HL-60/S4 (cell line): Measurements from ENCODE around the gene MEAK7.

Experiments
- in situ Hi-C: fragments of 300-500 bp; cut with MboI; formaldehyde crosslinking; loops from 2 replicates; pipeline ENCODE4 v1.14.3; 2022; ENCODE audit warnings: low sequenced_read_pairs

Gene MEAK7

DNA sequence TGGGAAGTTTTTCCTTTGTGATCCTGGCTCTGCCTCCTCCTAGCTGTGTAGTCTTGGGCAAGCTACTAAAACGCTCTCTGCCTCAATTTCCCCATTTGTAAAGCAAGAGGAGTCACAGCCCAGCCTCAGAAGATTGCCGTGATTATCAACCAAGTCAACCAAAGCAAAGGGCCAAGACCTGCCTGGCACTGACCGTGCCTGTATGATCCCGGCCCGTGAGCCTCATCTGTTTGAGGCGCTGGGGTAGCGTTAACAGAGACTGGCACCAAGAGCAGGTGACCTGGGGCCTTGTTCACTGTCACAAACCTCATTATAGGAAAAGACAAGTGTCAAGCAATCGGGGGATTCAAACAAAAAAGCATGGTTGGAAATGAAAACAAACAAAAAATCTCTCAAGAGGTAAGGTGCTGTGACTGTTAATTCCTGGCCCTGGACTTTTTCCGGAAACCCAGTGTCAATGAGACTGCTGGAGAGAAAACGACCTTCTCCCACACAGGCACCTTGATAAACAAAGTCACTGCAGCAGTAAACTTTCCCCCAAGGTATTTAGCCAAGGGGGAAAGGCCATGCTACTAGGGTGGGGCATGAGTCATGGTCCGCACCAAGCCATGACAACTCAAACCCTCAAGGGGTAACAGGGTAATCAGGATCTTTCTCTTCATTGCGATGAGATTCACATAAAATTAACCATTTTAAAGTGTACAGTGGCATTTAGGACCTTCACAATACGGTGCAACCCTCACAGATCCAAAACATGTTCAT, 5.4 kb downstream of the MEAK7 start:
- in situ Hi-C loops: loop anchor here (25.0 kb wide), 2 partner anchors 212 to 537 kb away; partner anchors contain the start of genes NECAB2, OSGIN1 and WFDC1

DNA sequence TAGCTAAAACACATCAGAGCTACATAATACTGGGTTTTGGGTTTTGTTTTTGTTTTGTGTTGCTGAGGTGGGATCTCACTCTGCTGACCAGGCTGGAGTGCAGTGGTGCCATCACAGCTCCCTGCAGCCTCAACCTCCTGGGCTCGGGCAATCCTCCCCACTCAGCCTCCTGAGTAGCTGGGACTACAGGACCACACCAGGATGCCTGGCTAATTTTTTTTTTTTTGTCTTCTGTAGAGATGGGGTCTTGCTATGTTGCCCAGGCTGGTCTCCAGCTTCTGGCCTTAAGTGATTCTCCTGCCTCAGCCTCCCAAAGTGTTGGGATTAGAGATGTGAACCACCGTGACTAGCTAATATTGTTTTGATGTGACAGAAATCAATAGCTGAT, 6.2 kb downstream of the MEAK7 start:
- in situ Hi-C loops: loop anchor here (25.0 kb wide), 2 partner anchors 211 to 536 kb away; partner anchors contain the start of genes NECAB2, OSGIN1 and WFDC1

DNA sequence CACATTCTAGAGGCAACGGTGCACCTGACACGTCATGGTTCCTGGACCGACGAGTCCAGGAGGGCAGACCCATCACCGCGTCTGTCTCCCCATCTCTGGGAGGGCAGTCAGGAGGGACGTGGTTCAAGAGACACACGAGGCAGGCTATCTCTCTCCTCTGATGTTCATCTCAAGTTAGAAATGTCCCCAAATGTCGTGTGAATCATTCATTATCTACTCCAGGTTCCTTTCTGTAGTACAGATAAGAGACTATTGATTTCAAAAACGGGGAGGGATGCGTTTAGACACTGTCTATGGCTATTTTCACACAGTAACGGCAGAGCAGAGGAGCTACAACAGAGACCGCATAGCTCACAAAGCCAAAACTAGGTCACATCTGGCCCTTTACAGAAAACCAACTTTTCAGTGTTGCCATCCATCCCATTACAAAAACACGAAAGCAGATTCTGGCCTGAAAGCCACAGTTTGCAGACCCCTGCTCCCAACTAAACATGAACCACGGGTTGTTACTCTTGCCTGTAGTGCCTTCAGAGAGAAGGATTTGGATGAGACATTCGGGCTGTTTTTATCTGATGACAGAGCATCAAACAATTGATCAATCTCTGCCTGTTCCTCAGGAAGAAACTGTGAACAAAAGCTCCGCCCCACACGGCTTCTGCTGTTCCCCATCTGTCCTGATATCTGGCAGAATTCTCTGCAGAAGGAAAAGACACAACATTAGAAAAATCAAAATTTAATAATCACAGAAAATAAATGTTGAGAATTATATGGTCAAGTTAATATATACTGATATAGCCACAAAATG, 6.8 kb downstream of the MEAK7 start:
- in situ Hi-C loops: loop anchor here (25.0 kb wide), 2 partner anchors 210 to 535 kb away; partner anchors contain the start of genes NECAB2, OSGIN1 and WFDC1

DNA sequence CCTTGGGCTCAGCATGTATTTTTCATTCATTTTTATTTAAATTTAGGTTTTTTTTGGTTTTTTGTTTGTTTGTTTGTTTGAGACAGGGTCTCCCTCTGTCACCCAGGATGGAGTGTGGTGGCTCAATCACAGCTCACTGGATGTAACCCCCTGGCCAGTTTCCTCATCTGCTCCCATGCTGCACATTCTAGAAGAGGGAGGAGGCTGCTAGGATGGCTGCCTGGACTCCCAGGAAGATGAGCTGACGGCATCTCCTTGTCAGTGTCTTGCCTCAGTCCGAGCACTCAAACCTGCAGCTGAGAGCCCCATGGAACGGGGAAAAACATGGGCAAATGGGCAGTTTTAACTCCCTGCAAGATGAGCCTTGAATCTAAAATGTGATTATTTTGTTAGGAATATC, 7.5 kb downstream of the MEAK7 start:
- in situ Hi-C loops: loop anchor here (25.0 kb wide), 2 partner anchors 210 to 535 kb away; partner anchors contain the start of genes NECAB2, OSGIN1 and WFDC1

DNA sequence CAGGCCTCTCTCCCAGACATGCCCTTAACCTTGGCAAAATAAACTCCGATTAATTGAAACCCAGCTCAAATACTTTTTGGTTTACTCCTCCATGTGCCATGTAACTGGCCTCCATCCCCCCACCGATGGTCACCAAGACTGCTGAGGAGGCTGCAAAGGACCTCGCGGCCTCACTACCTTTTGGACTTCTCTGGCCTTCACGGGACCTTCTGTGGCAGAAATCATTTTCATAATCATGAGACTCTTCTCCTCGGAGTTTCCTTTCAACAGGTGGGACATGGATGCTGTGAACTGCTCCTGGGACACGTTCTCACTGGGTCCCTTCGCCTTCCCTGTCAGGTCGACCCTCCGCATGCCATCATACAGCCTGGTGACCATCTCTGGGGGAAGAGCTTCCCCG, 9.0 kb downstream of the MEAK7 start:
- in situ Hi-C loops: loop anchor here (25.0 kb wide), 2 partner anchors 208 to 533 kb away; partner anchors contain the start of genes NECAB2, OSGIN1 and WFDC1

DNA sequence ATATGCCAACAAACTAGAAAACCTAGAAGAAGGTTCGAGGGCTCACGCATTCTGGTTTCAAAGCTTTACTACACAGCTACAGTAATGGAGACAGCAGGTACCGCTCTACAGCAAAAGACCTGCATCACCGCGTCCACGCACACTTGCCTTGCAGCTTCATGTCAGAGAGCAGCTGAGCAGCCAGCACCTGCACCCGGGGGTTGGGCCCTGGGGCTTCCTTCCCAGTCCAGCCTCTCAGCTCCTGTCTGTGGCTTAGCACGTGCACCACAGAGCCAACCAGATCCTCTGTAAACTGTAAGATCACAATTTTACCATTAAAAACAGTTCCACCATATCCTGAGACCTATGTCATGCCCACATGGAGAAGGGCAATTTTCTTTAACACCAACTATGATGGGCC, 15.3 kb downstream of the MEAK7 start:
- in situ Hi-C loops: loop anchor here (25.0 kb wide), 2 partner anchors 202 to 527 kb away; partner anchors contain the start of genes NECAB2, OSGIN1 and WFDC1

DNA sequence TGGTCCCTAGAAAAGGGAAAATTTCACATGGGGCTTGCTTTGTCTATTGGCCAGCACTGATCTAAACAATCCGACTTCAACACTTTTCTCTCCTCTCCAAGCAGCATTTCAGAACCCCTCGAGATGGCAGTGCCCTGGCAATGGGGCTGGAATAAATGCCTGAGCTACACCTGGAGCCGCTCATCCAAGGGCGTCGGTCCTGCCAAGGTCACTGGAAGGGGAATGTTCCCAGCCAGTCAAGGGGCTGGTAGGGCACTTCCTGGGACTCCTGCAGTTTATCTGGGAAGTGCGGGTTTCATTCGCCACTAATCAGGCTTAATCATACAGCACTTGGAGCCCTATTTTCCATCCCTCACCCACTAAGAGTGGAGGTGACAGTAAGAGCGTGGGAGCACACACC, 17.1 kb downstream of the MEAK7 start:
- in situ Hi-C loops: loop anchor here (25.0 kb wide), 2 partner anchors 200 to 525 kb away; partner anchors contain the start of genes NECAB2, OSGIN1 and WFDC1

DNA sequence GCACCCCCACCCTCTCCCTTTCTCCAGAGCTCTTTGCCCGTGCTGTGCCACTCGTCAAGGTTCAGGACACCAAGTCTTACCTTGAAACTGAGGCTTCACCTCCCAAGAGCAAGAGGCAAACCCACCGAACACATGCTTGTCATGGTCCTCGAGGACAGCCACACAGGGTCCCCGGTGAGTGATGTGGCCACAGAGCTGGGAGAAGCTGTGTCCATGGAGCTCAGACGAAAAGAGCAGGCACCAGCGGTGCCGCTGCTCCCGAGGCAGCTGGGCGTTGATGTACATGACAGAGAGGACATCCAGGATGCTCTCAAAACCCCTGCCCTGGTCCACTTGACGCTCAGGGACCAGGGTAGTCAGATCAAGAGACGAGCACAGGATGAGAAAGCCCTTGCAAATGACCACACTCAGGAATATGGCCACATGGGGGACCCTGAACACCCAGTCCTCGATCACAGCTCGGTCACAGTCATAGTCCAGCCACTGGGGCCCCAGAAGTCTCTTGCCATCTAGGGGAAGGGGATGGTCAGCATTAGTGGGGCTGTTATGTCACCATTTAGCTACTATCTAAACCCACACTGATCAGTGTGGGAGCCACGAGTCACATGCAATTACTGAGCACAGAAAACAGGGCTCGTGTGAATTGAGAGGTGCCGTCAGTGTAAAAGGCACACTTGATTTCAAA, 17.8 kb downstream of the MEAK7 start:
- in situ Hi-C loops: loop anchor here (25.0 kb wide), 2 partner anchors 199 to 524 kb away; partner anchors contain the start of genes NECAB2, OSGIN1 and WFDC1

DNA sequence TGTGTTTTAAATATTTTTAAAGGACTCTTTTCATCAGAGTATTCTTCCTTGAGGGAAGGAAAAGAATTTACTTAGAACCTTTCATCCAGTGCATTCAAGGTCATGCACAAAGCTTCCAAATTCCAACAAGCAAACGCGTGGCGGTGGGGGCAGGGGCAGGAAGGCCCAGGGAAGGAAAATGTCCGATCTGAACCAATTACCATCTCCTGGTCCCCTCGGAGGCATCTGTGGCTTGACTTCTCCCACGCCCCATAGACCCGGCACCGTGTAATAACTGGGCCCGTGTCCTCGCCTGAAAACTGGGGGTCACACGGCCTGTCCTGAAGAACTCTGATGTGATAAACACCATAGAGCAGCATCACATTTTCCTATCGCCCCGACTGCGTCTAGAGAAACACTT, 18.3 kb downstream of the MEAK7 start:
- in situ Hi-C loops: loop anchor here (25.0 kb wide), 2 partner anchors 199 to 524 kb away; partner anchors contain the start of genes NECAB2, OSGIN1 and WFDC1

DNA sequence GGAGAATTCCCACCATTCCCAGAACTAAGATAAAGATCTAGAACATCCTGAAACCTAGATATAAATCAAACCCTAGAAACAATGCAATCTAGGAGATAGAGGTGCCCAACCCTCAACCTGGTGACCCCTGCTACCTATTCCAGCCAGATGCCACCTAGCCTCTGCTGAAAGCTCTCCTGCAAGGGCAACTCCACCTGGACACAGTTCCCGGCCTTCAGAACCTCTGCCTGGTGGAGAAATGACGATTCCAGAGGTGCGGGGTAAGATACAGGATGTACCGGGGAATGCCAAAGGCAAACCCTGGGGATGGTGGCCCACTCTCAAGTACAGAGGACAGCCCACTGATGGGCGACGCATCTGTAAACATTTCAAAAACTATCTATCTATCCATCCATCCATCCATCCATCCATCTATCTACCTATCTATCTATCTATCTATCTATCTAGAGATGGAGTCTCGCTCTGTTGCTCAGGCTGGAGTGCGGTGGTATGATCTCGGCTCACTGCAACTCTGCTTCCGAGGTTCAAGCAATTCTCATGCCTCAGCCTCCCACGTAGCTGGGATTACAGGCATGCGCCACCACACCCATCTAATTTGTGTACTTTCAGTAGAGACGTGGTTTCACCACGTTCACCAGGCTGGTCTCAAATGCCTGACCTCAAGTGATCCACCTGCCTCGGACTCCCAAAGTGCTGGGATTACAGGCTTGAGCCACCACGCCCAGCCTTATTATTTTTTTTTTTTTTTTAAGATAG, 19.0 kb downstream of the MEAK7 start:
- in situ Hi-C loops: loop anchor here (25.0 kb wide), 2 partner anchors 198 to 523 kb away; partner anchors contain the start of genes NECAB2, OSGIN1 and WFDC1

DNA sequence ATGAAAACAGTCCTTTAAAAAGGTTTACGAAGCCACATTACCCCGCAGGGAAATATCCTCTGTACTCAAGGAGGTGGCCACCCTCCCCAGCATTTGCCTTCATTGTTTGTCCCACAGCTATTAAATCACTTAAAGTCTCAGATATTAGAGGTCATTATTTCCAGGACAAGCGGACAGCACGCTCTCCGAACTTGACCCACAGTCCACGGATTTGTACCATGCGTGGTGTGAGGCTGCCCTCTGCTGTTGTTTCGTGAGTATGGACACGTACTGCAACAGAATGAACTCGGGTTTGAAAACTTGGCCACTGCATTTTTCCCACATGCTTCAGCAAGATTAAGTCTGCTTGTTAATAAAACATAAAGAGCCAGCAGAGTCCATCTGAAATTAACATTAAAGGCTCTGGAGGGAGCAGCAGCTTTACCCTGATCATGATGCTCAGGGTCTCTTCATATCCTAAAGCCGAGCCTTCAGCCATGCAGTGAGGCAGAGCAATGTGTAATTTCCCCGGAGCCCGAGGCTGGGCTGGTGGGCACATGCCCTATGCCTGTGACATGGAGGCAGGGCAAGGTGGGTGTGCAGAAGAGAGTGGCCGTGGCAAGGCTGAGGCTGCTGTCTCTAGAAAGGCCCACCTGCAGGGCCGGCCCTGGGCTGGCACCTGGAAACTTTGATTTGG, 19.7 kb downstream of the MEAK7 start:
- in situ Hi-C loops: loop anchor here (25.0 kb wide), 2 partner anchors 197 to 522 kb away; partner anchors contain the start of genes NECAB2, OSGIN1 and WFDC1

DNA sequence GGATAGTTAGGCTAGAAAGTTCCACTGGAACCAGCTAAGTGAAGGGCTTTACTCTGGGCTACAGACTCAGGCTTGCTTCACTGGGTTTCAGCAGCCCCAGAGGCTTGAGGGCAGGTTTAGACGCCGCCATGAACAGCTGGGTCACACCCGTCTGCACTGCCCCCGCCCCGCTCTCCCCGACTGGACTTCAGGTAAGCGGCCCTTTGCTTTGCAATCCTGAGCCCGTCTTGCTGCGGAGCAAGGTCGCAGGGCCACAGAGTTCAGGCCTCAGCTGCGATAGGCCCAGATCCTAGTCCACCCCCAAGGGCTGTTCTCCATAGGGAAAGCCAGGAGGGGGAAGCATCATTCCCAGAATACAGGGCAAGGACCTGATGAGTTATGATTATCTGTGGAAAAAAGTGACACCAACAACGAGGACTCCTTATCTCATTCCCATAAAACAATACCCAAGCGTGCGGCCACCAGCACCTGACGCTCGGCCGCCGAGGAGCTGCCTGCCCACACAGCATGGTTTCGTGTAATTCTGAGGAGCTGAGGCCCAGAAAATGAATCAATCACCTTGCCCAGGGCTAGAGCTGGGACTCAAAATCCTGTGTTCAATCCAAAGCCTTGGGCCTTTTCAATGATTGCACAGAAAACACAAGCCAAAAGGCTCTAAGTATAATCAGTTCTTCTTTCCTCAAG, 20.4 kb downstream of the MEAK7 start:
- in situ Hi-C loops: loop anchor here (25.0 kb wide), 2 partner anchors 197 to 522 kb away; partner anchors contain the start of genes NECAB2, OSGIN1 and WFDC1

DNA sequence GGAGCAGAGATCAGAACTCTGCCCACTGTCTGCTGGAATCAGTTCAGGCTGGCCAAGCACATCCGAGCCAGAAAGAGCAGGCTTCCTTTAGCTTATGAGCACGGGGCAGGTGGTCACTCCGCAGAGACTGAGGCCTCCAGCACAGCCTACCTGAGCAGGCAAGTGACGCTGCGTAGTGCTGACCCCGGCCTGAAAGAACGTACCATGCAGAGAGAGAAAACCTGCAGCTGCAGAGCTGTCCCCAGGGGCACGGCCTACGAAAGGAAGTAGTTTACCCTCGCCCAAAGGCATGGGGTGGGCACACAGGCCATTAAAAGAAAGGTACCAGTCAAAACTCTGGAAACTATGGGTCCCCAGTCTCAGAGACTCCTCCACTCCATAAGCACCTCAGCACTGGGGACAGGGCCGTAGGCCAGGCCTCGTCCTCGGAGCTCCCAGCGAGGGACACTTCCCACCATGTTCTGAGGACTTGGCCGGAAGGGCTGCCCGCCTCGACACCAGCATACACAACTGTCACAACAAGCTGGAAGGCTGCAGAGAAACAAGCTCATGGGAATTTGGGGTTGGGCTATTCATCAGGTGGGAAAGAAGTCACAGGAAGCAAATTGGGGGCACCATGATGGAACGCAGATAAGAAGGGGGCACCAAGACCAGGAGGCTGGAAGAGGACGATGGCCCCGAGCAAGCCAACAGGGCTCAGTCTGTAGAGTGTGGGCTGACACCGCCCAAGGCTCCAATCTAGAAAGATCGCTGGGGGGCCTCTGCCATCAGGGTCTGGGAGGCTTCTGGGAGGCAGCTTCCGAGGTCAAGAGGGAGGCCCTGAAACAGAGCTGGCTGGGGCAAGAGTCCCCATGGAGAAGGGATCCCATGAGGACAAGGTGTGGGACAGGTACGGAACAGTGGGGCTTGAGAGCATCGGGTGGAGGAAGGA, 21.2 kb downstream of the MEAK7 start:
- in situ Hi-C loops: loop anchor here (25.0 kb wide), 2 partner anchors 196 to 521 kb away; partner anchors contain the start of genes NECAB2, OSGIN1 and WFDC1

DNA sequence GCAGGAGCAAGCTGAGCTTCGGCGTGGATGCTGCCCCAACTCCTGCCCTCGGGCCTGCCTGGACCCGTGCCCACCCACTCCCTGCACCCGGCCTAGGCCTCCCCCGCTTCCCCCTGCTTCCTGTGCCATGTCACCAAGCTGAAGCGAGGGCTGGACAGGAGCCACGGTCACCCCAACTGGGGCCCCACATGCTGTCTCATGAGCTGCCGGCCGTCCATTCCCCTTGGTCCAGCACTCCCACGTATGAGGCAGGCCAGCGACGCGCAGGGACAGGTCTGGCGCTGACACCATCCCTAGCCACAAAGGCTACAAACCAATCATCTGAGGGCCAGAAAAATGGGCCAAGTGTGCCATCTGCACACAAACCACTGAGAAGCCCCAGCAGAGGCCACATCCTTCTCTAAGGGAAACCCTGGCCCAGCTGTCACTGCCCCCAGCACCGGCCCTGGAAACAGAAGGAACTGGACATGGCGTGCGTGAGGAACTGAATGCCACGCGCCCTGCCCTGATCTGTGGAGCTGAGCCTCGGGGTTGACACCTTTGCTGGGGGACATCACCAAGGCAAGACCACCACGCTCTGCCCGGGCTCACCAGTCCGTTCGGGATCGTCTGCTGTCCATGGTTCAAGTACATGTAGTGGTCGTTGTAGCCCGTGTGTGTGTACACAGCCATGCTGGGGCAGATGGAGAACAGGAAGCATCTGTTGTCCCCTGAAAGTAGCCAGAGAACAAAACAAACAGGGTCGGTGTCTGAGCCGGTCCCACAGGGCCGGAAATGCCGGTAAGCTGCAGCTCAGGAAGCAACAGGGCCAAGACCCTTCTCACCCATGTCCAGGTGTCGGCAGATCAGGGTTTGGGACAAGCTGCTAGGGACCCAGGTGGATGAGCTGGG, 22.2 kb downstream of the MEAK7 start:
- in situ Hi-C loops: loop anchor here (25.0 kb wide), 2 partner anchors 195 to 520 kb away; partner anchors contain the start of genes NECAB2, OSGIN1 and WFDC1

DNA sequence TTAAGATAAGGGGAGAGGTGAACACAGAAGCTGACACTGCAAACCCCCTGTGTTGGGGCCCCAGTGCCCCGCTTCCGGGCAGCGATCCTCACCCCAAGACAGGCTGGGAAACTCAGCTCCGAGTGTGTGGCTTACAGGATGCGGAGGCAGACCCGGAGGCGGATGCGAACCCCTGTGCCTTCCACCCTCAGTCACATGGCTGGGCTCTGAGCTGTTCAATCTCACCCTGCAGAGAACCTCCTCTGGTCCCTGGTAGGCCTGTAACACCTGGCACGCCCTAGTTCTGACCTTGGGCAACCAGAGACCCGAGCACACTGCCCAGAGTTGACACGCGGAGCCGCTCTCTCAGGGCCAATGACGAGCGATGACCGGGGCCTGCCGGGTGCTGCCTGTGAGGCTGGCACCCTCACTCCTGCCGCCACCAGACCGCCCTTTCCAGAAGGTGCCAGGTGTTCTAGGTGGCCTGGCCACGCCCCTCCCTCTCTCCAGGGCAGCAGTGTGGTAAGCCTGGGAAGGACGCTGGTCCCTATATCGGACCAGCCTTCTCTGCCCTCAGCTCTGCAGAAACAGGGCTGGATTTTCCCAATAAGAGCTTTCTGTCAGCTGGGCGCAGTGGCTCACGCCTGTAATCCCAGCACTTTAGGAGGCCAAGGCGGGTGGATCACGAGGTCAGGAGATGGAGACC, 23.3 kb downstream of the MEAK7 start:
- in situ Hi-C loops: loop anchor here (25.0 kb wide), 2 partner anchors 194 to 519 kb away; partner anchors contain the start of genes NECAB2, OSGIN1 and WFDC1
